IMR-90 (cell line): ENCODE data around the gene PRR18.

Source experiments
- BHLHE40 ChIP-seq: fragments of 150-350 bp; IDR thresholded peaks from 2 replicates; pipeline ENCODE4 v1.6.1; 2016; ENCODE audit warnings: mild to moderate bottlenecking, low read depth, low read length
- CHD1 ChIP-seq: IDR thresholded peaks from 2 replicates; pipeline ENCODE4 v1.6.1; 2012; ENCODE audit warnings: low read depth, low read length, improper control_type of control experiment
- CTCF ChIP-seq: conservative IDR thresholded peaks from 2 replicates; pipeline ENCODE4 v1.5.1; 2012; ENCODE audit warnings: mild to moderate bottlenecking, low read depth, low read length, improper control_type of control experiment
- ELK1 ChIP-seq: fragments of 150-350 bp; IDR thresholded peaks from 2 replicates; pipeline ENCODE4 v1.6.1; 2016; ENCODE audit warnings: low read depth, mild to moderate bottlenecking, low read length, moderate library complexity, borderline replicate concordance
- FOS ChIP-seq: fragments of 150-350 bp; IDR thresholded peaks from 2 replicates; pipeline ENCODE4 v1.6.1; 2016; ENCODE audit warnings: low read depth, low read length
- MAZ ChIP-seq: IDR thresholded peaks from 2 replicates; pipeline ENCODE4 v1.6.1; 2012; ENCODE audit warnings: low read depth, mild to moderate bottlenecking, low read length, improper control_type of control experiment, moderate library complexity, borderline replicate concordance
- MXI1 ChIP-seq: IDR thresholded peaks from 2 replicates; pipeline ENCODE4 v1.6.1; 2012; ENCODE audit warnings: low read depth, mild to moderate bottlenecking, low read length, moderate library complexity, borderline replicate concordance
- POLR2A ChIP-seq: IDR thresholded peaks from 2 replicates; pipeline ENCODE4 v1.6.1; 2012; ENCODE audit warnings: mild to moderate bottlenecking, low read depth, low read length
- RAD21 ChIP-seq: IDR thresholded peaks from 2 replicates; pipeline ENCODE4 v1.6.1; 2012; ENCODE audit warnings: low read length, improper control_type of control experiment
- RFX5 ChIP-seq: IDR thresholded peaks from 2 replicates; pipeline ENCODE4 v1.8.0; 2012; ENCODE audit warnings: low read depth, mild to moderate bottlenecking, low read length, moderate library complexity
- USF2 ChIP-seq: fragments of 150-350 bp; IDR thresholded peaks from 2 replicates; pipeline ENCODE4 v1.6.1; 2017; ENCODE audit warnings: mild to moderate bottlenecking, antibody characterized with exemption, low read length, low read depth

GRCh38 chr6:166341977-166342348, 33.8 kb upstream of the PRR18 start:
- TF ChIP-seq RAD21: no peak
- no peak for TF ChIP-seq ELK1
- no peak for TF ChIP-seq POLR2A
- TF ChIP-seq MXI1: no peak
- no peak for TF ChIP-seq CTCF
- no peak for TF ChIP-seq USF2
- TF ChIP-seq BHLHE40: no peak
- TF ChIP-seq RFX5: no peak
- no peak for TF ChIP-seq CHD1
- TF ChIP-seq MAZ: no peak
- no peak for TF ChIP-seq FOS
